22Rv1 (cell line): ENCODE measurements around the gene RNU6-7.

Experiments used
- H3K27ac ChIP-seq: fragments of 450-650 bp; 2 replicates; pipeline ENCODE4 v1.5.1; 2017
- CTCF ChIP-seq: fragments of 450-650 bp; IDR thresholded peaks from 2 replicates; pipeline ENCODE4 v1.5.1; 2017; ENCODE audit warnings: mild to moderate bottlenecking
- ZFX ChIP-seq: fragments of 450-650 bp; IDR thresholded peaks from 2 replicates; pipeline ENCODE4 v1.6.1; 2017; ENCODE audit warnings: antibody characterized with exemption, borderline replicate concordance

Gene RNU6-7

GRCh38 chr14:32201816-32202490 lies at the start of gene RNU6-7:
Gene RNU6-7 (plus strand): TSS chr14:32202045.
- peak within 1 kb of the TSS; percentile 84 for H3K27ac ChIP-seq
- TF ChIP-seq CTCF (no peak), ZFX (no peak)

- no peak overlapping the region for H3K27ac ChIP-seq
- TF ChIP-seq CTCF = no peak
- no peak for TF ChIP-seq ZFX
Observed at GRCh38 chr14:32166029-32166428, 35.8 kb upstream of the RNU6-7 start.

- TF ChIP-seq CTCF (no peak), ZFX (no peak)
Observed at GRCh38 chr14:32166924-32167323, 34.9 kb upstream of the RNU6-7 start.

GRCh38 chr14:32167907-32168306 lies 33.9 kb upstream of the RNU6-7 start:
- TF ChIP-seq CTCF (no peak), ZFX (no peak)
- no peak overlapping the region for H3K27ac ChIP-seq

More at GRCh38 chr14:32166924-32167323, 34.9 kb upstream of the RNU6-7 start:
- H3K27ac ChIP-seq = no peak overlapping the region

- no peak for TF ChIP-seq CTCF
- no peak for TF ChIP-seq ZFX
- H3K27ac ChIP-seq = no peak overlapping the region
Observed at GRCh38 chr14:32169191-32169590, 32.7 kb upstream of the RNU6-7 start.

- no peak for TF ChIP-seq CTCF
- no peak for TF ChIP-seq ZFX
Observed at GRCh38 chr14:32171469-32171868, 30.4 kb upstream of the RNU6-7 start.

GRCh38 chr14:32183151-32184058 lies 18.4 kb upstream of the RNU6-7 start:
- H3K27ac ChIP-seq = no peak overlapping the region
- TF ChIP-seq CTCF = no peak
- TF ChIP-seq ZFX = no peak

More at GRCh38 chr14:32171469-32171868, 30.4 kb upstream of the RNU6-7 start:
- no peak overlapping the region for H3K27ac ChIP-seq
